Measurements from ENCODE around the gene OTOP2.

Gene OTOP2, protein sequence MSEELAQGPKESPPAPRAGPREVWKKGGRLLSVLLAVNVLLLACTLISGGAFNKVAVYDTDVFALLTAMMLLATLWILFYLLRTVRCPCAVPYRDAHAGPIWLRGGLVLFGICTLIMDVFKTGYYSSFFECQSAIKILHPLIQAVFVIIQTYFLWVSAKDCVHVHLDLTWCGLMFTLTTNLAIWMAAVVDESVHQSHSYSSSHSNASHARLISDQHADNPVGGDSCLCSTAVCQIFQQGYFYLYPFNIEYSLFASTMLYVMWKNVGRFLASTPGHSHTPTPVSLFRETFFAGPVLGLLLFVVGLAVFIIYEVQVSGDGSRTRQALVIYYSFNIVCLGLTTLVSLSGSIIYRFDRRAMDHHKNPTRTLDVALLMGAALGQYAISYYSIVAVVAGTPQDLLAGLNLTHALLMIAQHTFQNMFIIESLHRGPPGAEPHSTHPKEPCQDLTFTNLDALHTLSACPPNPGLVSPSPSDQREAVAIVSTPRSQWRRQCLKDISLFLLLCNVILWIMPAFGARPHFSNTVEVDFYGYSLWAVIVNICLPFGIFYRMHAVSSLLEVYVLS

DNA sequence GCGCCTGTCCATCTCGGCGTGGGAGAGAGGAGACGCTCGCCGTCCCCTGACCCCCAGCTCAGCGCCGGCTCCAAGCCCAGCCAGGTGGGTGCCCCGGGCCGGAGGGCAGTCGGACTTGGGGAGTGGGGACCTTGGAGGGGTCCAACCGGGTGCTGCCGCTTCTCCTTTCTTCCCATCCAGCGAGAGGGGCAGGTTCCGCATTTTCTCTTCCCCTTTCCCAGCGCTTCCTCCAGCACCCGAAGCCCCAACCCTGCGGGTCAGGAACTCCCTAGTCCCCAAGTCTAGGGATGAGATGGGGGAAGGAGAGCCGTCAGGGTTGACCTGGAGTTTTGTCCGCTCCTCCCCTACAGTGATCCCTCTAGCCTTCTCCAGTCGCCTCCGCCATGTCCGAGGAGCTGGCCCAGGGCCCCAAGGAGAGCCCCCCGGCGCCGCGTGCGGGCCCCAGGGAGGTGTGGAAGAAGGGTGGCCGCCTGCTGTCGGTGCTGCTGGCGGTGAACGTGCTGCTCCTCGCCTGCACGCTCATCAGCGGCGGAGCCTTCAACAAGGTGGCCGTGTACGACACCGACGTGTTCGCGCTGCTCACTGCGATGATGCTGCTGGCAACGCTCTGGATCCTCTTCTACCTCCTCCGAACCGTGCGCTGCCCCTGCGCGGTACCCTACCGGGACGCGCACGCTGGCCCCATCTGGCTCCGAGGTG is at the start of gene OTOP2:
TSS of gene OTOP2 (plus strand) at position 24 of the 699 bp plus-strand sequence. CDS start at position 384, 360 bp downstream.
- no peak for DNase-seq (ENCODE audit: low read depth, low spot score)

DNA sequence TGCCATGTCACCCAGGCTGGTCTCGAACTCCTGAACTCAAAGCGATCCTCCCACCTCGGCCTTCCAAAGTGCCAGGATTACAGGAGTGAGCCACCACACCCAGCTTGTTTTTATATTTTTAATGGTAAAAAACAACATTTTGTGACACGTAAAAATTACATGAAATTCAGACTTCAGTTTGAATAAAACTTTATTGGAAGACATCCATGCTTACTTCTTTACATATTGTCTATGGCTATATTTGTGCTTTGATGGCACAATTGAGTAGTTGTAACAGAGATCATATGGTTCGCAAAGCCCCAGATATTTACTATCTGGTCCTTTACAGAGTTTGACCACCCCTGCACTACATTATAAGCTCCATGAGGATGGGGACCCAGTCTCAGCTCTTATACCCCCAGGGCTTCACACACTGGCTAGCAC is 49.4 kb upstream of the OTOP2 start:
- no peak for DNase-seq (ENCODE audit: low read depth, low spot score)

DNA sequence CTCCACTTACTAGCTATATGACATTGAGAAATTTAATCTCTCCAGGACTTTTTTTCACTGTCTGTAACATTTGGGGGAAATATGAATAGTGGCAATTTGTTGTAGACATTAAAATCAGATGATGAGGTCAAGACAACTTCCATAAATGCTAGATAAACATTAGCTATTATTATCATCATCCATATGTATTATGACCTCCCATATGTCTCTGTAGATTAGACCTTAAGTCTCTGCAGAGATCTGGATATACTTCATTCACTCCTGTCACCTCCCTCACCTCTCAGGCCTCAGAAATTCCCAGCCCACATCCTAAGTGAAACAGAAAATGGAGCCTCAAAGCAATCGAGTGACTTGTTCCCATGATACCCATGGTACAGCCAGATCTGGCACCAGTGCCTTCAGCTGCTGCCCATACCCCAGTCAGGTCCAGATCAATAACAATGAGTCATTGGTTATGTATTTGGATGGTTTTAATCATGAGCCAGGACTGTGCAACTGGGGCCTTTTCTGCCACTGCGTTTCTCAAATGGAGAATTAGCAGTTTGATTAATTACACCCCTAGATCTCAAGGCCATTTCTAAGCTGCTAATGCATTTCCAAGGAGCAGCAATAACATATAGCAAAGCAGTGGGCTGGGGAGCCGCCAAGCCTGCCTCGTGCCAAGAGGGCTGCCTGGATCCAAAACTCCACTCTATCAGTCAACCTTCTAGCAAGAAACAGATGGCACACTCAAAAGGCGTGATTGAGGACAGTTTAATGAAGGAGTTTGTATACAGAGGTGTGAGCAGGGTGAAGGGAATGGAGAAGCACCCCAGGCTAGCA is 48.7 kb upstream of the OTOP2 start:
- DNase-seq (ENCODE audit: low read depth, low spot score), result no peak

DNA sequence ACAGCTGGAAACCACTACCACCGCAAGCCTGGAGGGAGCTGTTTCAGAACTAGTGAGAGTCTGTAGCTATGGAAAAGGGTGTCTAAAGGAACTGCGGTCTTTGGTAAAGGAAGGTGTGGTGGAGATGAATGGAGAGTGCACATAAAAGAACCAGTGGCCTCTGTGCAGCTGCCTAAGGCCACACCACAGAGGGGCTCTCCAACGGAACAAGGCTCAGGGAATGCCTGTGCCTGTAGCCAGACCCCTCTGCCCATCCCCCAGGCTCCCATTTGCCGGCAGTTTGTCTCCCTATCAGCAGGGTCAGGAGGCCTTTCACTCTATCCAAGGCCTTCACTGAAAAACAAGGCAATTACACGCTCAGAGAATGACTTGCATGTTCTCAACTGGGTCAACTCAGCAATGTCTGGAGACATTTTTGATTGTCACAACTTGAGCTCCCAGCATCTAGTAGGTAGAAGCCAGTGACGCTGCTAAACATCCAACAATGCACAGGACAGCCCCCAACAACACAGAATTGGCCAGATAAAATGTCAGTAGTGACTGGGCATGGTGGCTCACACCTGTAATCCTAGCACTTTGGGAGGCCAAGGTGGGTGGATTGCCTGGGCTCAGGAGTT is 48.0 kb upstream of the OTOP2 start:
- DNase-seq (ENCODE audit: low read depth, low spot score), result no peak

DNA sequence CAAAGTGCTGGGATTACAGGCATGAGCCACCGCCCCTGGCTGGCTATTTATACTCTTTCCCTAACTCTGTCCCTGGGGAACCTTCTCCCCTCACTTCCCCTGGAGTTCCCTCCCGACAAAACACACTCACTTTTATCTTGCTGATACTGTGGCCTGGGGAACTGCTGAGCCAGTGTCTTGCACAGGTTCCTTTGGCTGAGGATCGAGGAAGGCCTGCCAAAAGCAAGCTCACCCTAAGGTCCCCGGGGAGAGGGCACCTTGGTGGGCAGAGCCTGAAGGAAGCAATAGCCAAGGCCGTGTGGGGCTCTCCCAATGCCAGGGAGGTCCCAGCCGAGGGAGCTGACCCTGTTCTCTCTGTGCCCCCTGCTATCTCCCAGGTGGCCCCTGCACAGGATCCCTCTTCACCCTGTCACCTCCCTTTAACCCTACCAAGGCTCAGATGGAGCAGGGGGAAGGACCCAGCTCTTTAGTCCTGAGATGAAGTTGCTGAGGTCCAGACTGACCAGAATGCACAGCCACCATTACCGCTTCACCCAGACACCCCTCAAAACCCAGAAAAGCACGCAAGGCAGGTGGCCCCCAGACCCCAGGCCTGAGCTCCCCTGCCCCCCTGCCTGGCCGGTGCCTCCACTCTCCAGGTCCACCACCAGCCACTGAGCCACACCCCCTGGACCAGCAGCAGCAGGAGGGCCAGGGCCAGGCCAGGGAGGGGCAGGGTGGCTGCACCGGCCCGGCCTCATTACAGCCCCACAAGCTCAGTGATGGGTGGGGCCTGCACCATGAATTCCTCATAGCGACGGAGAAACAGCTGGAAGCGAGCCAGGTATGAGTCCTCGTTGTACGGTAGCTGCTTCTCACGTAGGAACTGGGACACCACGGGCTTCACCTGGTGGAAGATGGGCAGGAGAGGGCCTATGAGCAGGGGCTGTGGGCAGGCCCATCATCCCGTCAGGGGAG is 46.2 kb upstream of the OTOP2 start:
- DNase-seq (ENCODE audit: low read depth, low spot score), result no peak

DNA sequence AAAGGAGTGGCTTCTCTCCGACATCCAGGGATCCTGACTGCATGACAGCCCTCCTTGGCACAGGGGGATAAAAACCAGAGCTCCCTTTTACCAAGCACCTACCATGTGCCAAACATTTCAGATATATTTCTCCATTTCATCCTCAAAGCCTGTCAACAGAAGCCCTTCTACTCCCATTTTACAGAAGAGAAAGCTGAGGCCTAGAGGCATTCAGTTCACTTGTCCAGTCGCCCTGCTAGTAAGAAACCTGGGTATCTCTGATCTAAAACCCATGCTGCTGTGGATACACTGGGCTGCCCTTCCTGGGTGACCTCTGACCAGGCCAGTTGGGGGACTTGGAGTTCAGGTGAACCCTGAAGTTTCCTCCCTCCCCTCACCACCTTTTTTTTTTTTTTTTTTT is 45.4 kb upstream of the OTOP2 start:
- DNase-seq (ENCODE audit: low read depth, low spot score), result no peak

DNA sequence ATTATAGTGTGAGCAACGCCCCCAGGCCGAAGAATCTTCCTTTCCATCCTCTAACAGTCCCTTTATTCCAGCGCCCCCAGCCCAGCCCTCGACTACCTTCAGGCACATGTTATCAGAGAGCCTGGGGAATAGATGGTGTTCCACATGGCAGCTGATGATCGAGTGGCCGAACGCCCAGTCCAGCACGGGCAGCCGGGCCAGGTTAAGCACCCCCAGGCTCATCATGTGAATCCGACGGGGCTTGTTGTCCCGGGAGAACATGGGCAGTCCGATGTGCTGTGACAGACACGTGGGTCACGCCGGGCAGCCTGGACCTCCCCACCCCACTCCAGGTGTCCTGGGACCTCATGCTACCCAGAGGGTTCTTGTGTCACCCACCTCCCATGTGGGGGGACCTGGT is 44.8 kb upstream of the OTOP2 start:
- DNase-seq (ENCODE audit: low read depth, low spot score), result no peak

DNA sequence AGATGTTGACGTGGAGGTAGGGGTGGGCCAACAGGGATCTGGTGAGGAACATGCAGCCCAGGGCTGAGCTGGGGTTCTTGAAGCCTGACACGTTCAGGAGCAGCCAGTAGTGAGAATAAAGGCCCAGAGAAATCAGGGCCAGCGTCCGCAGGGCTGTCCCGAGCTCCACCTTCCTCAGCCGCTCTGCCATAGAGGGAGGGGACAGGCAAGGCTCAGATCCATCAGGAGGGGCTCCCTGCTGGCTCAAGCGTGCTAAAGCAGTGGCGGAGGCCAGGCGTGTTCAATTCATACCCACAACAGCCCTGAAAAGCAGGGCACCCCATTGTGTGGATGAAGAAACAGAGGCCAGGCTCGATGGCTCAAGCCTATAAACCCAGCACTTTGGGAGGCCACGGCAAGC is 43.0 kb upstream of the OTOP2 start:
- DNase-seq (ENCODE audit: low read depth, low spot score), result no peak

DNA sequence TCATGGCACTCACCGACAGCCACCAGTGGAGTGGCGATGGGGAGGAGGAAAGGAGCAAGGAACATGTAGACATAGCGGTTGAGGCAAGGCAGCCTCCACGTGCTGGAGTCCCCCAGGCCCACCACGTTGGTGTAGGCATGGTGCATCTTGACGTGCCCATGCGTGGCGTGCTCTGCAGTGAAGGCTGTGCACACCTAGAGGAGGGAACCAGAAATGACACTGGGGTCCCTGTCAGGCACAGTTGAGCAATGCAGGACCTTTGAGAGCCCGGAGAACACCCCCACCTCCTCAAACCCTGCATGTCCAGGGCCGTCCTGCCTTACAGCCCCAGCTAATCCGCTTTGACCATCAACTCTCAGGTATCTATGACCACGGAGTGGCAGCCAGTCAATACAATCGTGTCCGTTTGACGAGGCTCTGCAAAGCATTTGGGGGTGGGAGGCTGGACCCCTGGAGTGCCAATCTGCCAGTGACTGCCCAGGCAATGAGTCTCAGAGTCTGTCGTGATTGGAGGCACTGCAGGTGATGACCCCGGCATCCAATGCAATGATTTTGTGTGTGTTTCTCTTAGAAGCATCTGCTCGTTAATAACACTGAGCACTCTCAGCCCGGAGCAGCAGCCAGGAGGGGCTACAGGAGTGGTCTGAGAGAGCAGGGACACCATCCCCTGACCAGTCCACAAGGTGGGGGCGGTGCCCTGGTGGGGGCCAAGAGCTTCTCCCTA is 41.4 kb upstream of the OTOP2 start:
- no peak for DNase-seq (ENCODE audit: low read depth, low spot score)

DNA sequence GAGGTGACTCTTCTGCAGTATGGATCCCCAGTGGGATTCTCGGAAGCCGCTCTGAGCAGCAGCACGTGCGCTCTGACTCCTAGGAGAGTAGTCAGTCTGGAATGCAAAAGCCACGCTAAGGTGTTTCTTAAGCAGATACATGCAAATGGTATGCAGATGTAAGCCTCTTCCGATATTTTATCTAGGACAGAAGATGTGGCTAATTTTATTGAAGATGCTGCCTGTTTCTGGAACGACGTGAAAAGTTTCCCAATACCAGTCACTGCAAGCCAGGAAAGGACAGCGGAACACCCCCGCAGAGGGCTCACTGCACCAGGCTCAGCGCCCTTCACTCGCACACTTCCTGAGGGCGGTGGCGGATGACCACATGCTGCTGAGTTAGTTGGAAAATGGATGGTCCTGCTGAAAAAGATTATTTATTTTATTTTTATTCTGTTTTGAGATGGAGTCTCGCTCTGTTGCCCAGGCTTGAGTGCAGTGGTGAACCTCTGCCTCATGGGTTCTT is 40.8 kb upstream of the OTOP2 start:
- DNase-seq (ENCODE audit: low read depth, low spot score), result no peak

DNA sequence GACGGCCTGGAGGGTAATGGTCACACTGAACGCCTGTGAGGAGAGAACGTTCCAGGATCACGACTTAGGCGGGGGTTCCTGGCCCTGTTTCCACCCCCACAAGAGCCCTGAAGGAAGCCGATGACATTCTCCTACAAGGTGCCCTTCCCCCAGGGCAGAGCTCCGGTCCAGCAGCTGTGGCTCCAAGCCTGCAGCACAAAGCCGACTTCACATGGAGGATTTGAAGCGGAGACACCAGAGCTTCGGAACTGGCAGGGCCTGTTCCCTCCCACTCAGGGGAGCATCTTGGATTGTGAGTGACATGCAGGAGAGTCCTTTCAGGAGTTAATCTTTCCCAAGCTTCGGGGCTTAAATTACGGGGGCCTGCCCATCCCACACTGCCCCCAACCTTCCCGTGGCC is 35.6 kb upstream of the OTOP2 start:
- DNase-seq (ENCODE audit: low read depth, low spot score), result no peak

DNA sequence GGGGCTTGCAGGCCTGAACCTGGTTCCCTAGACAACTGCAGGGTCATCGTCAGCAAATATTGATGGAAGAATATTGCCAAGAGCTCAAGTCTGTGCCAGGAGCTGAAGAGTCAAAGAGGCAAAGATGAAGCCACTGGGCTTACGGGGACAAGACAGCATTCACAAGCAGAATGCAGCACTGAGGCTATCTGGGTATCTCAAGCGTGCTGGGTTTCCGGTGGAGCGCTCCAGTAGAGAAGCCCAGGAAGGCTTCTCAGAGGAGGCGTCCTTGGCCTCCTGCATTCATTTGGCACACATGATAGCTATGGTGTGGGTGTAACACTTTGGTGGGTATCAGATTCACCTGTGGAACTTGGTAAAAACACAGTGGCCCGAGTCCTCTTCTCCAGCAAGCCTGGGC is 33.5 kb upstream of the OTOP2 start:
- DNase-seq (ENCODE audit: low read depth, low spot score), result no peak

DNA sequence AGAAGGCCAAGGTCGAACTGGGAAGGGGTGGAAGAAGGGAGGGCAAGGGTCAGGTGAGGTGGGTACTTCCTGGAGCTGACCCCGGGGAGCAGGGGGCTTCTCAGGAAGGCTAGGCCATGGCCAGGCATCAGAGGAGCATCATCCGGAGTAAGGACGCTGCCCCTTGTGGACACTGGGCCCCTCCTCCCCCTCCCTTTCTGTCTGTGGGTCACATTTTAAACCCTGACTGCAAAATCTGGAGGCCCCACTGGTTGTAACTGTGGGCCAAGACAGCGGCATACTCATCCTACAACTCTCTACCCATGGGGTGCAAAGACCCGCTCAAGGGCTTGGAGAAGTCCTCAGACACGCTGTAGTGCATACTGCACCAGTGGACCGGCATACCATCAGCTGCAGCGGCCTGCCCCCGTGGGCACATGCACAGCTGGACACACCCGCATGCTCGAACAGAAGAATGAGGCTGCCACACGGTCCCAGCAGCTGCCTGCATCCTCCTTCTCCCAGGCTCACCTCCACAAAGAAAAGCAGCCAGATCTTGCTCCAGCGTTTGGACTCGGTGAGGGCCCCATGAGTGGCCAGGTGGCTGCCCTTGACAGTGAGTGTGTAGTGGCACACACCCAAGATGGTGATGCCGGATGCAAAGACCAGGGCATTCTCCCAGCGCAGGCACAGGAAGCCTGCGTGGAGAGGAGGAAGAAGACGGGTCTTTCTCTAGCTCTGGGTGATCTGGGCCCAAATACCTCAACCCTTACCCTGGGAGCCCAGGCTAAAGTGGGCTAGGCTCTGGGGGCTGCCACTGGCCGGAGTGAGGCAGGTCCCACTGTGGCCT is 31.8 kb upstream of the OTOP2 start:
- no peak for DNase-seq (ENCODE audit: low read depth, low spot score)

DNA sequence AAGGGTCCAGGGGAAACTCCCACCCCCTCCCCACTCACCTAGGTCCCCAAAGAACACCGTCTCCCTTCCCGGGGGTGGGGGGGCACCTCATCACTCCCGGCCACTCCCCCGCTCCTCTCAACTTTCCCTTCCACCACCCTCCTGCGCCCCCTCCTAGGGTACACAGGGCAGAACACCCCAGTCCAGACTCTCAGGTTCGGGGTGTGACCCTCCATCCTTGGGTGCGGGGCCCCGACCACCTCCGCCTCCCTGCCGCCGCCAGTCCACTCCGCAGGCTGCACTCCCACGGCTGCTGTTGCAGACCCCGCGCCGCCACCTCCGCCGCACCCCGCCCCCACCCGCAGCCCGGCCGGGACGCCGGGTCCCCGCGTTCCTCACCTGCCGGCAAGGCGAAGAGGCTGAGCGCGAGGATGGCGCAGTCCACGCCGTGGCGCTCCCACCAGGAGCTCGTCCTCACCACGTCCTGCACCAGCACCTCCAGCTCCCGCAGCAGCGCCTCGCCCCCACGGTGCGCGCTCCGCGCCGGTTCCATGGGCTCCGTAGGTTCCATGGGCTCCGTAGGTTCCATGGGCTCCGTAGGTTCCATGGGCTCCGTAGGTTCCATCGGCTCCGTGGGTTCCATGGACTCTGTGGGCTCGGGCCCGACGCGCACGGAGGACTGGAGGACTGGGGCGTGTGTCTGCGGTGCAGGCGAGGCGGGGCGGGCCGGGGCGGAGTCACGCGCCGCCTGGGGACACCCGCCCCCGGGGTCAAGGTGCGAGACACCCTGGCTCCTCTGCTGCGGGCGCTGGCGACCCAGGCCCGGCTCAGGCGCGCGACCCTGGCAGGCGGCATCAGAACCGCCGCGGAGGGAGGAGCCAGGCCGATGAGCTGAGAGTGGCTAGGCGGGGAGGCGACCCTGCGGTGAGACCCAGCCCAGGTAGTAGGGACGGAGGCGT is 30.8 kb upstream of the OTOP2 start, which contains the start of gene FADS6:
TSS of gene FADS6 (minus strand) at position 660 of the 938 bp plus-strand sequence. CDS start at position 622, 38 bp downstream.
- DNase-seq (ENCODE audit: low read depth, low spot score), result no peak

DNA sequence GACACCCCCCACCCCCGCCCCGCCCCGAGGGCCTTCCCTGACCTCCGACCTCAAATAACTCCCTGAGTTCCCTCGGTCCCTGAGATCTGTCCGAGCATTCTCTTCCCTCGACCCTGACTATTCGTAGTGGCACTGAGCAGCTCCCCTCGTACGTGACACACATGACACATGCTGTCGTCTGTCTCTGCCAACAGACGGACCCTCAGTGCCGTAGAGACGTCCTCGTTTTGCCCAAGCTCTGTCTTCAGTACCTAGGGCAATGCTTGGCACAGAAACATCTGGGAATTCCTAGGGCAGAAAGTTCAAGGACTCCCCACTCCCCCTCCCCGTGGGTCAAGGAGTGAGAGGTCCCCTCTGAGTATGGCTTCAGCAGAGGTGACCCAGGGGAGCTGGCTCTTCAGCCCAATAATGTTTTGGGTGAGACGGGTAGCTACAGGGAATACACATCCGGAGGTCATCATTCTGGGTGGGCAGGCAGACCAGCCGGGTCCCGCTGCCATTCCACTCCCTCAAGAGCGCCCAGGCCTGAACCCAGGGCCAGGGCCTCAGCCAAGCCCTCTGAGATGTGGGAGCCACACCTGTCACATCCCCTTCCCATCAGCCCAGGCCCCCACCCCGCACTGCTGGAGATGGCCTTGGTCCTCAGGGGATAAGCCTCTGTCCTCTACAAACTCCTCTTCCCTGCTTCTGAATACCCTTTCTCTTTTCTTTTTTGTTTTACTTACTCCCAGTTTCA is 30.0 kb upstream of the OTOP2 start:
- no peak for DNase-seq (ENCODE audit: low read depth, low spot score)

DNA sequence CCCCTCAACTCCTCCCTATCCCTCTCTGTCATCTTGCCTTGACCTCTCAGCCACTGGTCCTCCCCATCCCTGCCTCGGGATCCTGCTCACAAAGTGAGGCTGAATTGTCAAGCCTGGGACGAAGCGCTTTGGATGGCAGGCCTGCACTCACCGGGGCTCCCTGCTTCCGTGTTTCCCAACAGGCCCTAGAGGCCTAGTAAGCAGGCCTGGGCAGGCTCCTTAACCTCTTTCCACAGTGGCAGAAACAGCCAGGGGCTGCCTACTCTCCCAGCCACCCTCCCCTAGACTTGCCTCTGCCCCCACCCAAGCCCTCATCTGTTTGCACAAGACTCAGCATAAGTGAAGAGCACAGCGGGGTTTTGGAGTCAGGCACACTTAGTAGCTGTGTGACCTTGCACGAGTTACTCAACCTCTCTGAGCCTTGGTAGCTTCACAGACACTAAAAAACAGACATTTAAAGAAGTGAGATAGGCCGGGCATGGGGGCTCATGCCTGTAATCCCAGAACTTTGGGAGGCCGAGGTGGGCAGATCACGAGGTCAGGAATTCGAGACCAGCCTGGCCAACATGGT is 25.6 kb upstream of the OTOP2 start:
- no peak for DNase-seq (ENCODE audit: low read depth, low spot score)

Data from activated CD4-positive, CD25-positive, alpha-beta regulatory T cell treated with anti-CD3 and anti-CD28 coated beads, Interleukin-2, amount 50 U/mL, for 16 hours (primary cell).